ENCODE data around the gene C9orf78.

GRCh38 chr9:129815278-129815677 lies 19.8 kb downstream of the C9orf78 start:
- TF ChIP-seq RXRA (IDR thresholded peaks at IDR 0.05) (no peak), REST (IDR thresholded peaks at IDR 0.05) (no peak), TAF1 (conservative IDR thresholded peaks at IDR 0.05) (no peak), CTCF (IDR thresholded peaks at IDR 0.05; ENCODE audit: low read depth, low read length, missing input control) (no peak), MAX (IDR thresholded peaks at IDR 0.05) (no peak), ZBTB33 (IDR thresholded peaks at IDR 0.05) (no peak), ATF3 (IDR thresholded peaks at IDR 0.05) (no peak), SP1 (IDR thresholded peaks at IDR 0.05) (no peak), GABPA (IDR thresholded peaks at IDR 0.05 in 1 of 2, conservative IDR thresholded peaks at IDR 0.05 in 1 of 2) (no peak)

Data from liver (tissue), 3 donors.